GM21576 (cell line): ENCODE results near the gene PALLD.

Source experiments
- ATAC-seq: cut with Tn5 transposase; IDR thresholded peaks from one replicate; pipeline ENCODE4 v1.9.1; 2021; ENCODE audit warnings: mild to moderate bottlenecking, moderate library complexity; ENCODE audit not compliant: unreplicated experiment

PALLD gene

DNA sequence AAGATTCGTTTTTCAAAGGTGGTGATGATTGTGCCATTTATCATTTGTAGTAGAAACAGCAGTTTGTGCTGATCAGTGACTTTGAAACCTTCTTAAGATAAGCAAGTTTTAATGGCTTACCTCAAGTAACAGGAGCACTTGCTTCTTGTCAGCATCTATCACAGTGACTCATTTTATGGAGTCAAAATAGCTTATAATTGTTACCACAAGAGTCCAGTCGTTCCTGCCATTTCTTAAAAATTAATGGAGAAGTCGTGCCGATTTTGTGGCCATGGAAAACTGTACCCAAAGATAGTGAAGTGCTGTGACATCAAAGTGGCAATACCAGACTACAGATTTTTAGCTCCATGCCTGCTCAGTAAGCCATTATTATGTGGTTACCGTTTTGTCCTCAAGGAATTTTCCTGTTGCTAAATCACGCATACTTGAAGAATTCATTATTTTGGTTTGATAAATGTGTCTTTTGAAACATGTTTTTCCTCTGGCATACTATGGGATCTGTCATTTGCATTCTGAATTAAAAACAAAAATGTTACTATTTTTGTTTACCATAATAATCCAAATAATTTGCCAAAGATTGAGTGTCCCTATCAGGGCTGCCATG lies 383.3 kb downstream of the PALLD start:
- no peak for ATAC-seq

DNA sequence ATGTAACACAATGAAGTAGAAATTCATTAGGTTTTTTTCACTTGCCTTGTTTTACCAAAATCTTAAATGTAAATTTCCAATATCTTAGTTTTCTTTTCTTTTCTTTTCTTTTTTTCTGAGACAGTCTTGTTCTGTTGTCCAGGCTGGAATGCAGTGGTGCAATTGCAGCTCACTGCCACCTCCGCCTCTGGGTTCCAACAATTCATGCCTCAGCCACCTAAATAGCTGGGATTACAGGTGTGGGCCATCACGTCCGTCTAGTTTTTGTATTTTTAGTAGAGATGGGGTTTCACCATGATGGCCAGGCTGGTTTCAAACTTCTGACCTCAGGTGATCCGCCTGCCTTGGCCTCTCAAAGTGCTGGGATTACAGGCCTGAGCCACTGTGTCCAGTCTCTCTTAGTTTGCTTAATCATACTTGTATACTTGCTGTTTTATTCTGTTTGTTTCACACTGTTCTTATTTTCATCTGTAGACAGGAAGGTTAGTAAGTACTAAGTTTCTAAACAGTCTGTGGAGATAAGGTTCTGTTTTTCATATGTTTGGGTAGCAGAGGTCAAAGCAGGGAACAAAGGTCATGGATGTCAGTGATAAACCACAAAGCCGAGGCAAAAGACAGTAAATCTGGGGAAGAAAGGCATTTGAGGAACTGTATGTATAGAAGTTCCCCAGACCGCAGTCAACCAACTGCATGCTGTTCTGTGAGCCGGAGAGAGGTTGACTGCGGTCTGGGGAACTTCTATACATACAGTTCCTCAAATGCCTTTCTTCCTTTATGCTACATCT lies 384.2 kb downstream of the PALLD start:
- peak; percentile 53 for ATAC-seq

GRCh38 chr4:168881781-168882420 lies 385.0 kb downstream of the PALLD start:
- ATAC-seq = peak; percentile 5

DNA sequence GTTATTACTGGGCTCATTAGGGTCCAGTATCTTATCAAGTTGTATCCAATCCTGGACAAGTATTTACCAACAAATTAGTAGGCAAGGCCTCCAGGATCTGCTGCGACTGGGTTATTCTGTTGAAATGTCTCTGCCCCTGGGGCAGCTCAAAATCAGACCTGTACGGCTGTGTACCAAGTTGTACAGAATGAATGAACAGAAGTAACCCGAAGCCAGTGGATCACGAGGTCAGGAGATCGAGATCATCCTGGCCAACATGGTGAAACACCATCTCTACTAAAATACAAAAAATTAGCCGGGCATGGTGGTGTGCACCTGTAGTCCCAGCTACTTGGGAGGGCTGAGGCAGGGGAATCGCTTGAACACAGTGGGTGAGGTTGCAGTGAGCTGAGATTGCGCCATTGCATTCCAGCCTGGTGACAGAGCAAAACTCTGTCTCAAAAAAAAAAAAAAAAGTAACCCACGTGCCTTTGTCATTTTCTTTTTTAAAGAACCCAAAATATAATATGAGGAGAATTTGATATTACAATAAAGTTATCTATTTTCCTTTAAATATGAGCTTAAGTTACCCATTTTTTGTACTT lies 385.9 kb downstream of the PALLD start:
- no peak for ATAC-seq

GRCh38 chr4:168883513-168883912 lies 386.7 kb downstream of the PALLD start:
- no peak for ATAC-seq

- no peak for ATAC-seq
Observed at GRCh38 chr4:168884251-168885124, 387.6 kb downstream of the PALLD start.

DNA sequence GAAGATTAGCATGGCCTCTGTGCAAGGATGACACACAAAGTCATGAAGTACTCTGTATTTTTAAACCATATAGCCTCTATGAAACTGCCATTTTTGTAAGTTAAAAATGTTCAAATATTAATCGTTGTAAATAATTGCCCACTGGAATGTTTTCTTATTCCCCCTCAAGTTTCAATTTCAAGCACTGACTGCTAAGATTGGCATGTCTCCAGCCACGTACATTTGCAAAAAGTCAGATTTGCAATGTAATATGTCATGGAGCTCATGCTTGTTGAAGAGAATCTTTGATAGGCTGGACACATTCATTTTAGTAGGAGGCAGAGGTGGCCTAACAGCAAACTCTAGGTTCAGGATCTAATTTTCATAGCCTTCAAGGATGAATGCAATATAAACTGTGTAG lies 388.5 kb downstream of the PALLD start:
- no peak for ATAC-seq

DNA sequence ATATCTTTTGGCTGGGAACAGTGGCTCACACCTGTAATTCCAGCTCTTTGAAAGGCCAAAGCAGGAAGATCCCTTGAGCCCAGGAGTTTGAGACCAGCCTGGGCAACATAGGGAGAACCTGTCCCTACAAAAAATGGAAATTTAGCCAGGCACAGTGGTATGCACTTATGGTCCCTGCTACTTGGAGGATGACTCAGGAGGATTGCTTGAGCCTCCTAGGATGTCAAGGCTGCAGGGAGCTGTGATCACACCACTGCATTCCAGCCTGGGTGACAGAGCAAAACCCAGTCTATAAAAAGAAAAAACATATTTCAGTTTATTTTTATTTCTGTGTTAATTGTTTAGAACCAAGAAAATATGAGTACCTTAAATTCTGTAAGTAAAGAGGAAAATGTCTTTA lies 389.5 kb downstream of the PALLD start:
- no peak for ATAC-seq

DNA sequence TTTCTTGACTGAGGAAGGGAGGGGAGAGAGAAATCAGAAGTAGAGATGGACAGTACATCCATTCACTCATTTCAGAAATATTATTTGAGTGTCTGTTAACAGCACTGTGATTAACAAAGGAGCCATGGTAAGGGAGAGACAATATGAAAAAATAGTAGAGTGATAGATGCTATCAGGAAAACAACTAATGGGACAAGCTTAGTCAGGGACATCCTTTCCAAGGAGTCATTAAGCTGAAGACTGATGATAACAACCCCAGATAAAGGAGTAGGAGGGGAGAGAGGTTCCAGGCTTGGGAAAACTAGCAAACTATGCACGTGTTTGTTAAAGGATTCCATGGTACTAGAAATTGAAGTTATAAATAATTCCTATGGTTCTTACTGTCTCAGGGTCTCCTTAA lies 391.0 kb downstream of the PALLD start:
- ATAC-seq = no peak

DNA sequence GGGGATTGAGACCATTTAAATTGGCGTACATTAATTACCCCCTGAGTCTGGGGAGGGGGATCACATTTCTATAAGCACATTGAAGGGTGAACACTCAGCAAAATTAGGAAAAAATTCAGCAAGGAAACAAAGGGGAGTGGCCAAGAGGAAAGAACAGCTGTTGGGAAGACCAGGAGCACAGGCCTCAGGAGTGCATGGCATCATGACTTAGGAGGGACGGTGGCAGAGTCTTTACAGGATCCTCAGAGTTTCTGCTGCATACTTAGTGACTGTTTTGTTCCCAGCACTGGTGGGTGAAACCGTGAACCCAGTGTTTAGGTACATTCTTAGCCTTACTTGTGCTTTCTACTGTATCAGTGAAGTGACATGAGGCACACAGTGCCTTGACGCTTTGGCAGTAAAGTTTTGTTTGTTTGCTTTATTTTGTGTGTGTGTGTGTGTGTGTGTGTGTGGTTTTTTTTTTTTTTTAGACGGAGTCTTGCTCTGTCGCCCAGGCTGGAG lies 391.9 kb downstream of the PALLD start:
- ATAC-seq = no peak

GRCh38 chr4:168891086-168891485 lies 394.2 kb downstream of the PALLD start:
- ATAC-seq = no peak

- no peak for ATAC-seq
Observed at GRCh38 chr4:168891688-168892087, 394.8 kb downstream of the PALLD start.

GRCh38 chr4:168892475-168892874 lies 395.6 kb downstream of the PALLD start:
- no peak for ATAC-seq

GRCh38 chr4:168893205-168893604 lies 396.4 kb downstream of the PALLD start:
- ATAC-seq = no peak

GRCh38 chr4:168893807-168894206 lies 397.0 kb downstream of the PALLD start:
- no peak for ATAC-seq

GRCh38 chr4:168900080-168900479 lies 403.2 kb downstream of the PALLD start:
- ATAC-seq = no peak

DNA sequence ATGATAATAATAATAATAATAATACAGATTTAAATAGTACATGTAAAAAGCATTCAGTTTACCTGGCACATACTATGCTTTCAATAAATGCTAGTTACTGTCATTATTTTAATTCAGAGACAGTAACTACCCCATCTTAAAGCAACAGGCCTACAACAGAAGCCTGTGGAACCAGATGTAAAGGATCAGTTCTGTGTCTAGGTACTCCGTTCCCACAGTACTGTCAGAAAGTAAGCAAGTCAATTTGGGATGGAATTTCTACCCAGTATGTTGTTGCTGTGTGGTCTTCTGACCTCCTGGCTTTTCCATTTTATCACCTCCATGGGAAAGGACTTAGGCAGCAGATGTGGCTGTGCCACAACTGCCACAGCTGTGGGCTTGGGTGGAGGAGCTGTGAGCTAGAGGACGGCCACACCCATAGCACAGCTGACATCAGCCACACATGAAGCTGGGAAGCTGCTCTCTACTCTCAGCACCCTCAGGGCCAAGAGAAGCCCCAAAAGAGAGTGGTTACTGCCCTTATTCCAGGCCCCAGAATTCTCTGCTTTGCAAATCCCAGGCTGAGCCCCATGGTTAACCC lies 410.4 kb downstream of the PALLD start:
- no peak for ATAC-seq

- no peak for ATAC-seq
Observed at GRCh38 chr4:168908093-168908492, 411.2 kb downstream of the PALLD start.

- ATAC-seq = no peak
Observed at GRCh38 chr4:168908851-168909273, 412.0 kb downstream of the PALLD start.

GRCh38 chr4:168914095-168914494 lies 417.2 kb downstream of the PALLD start:
- no peak for ATAC-seq
